Renal cortex interstitium (tissue), 11 donors: ENCODE results near the gene GJC2. TPM values are rescaled to one million over a fixed set of nuclear protein-coding genes. Genes with fewer than 3 reads are reported as not detected.

Experiments
- DNase-seq, 11 donors: peaks; one replicate each; pipeline ENCODE4 v3.0.0-alpha.2; 2013; ENCODE audit warnings: low read depth in 9 of 11, low spot score in 4 of 11; ENCODE audit errors: extremely low read depth in 1 of 11
- polyA plus RNA-seq, 3 donors: library from polyadenylated mRNA; unstranded; fragments of 120-200 nt; gene quantifications; one replicate each; pipeline ENCODE4 v1.2.1, GENCODE V29; 2013; ENCODE audit not compliant: insufficient read length in 3 of 3

Gene GJC2
- polyA plus RNA-seq, 3 donors: 0.56 to 1.1 (median 1.0) TPM

GRCh38 chr1:228205526-228206436 lies 56.1 kb downstream of the GJC2 start:
- DNase-seq: no peak

GRCh38 chr1:228206582-228207351 lies 57.0 kb downstream of the GJC2 start:
- no peak for DNase-seq

GRCh38 chr1:228207381-228207810 lies 57.7 kb downstream of the GJC2 start:
- no peak for DNase-seq

GRCh38 chr1:228207851-228208821 lies 58.4 kb downstream of the GJC2 start, which contains the start of gene OBSCN:
Gene OBSCN (plus strand): TSS chr1:228208044. CDS start chr1:228211784, 3,740 bp downstream.
- no peak for DNase-seq

DNA sequence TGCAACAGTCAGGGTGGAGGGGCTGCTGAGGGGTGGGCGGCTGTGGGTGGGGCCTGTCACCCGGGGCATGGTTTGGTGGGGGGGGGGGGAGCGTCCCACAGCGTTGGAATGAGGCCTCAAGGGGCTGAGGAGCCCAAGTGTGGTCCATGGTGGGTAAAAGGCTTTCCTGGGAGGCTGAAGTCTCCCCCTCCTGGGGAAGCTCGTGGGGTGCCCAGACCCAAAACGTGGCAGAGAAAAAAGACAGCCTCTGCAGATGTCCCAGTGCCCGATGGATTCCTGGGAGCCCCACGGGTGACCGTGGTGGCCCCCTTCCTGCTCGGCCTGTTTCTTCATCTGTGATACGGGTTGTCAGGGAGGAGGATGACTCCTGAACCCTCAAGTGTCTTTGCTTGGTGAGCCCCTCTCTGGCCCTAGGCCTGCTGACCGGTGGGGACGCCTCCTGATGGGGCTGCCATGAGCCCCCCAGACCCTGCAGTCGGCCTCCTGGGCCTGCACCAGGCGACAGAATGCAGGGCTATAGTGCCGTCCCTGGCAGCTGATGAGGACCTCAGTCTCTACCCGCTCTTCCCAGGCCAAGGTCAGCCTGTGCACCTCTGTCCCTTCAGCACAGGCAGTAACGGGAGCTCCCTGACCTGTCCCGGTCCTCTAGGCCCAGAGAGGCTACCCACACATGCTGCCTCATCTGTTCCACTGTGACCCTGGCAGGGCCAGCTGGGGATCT lies 59.3 kb downstream of the GJC2 start:
- no peak for DNase-seq

Other genes with a start within 250 kb of the GJC2 start
- gene WNT9A, start 202.0 kb upstream of the GJC2 start, polyA plus RNA-seq: 1 to 10 TPM; 1.2 to 1.9 (median 1.7) TPM
- gene WNT3A, start 142.9 kb upstream of the GJC2 start, polyA plus RNA-seq: under 1 TPM; 0.16 to 0.47 (median 0.32) TPM
- gene ARF1, start 67.2 kb upstream of the GJC2 start, polyA plus RNA-seq: 100 to 1,000 TPM; 276 to 380 (median 348) TPM
- gene C1orf35, start 46.6 kb upstream of the GJC2 start, polyA plus RNA-seq: 10 to 100 TPM; 13.4 to 23.6 (median 23.2) TPM
- 10 to 100 TPM; 34.2 to 54.4 (median 48.6) TPM for gene MRPL55, start 40.6 kb upstream of the GJC2 start, polyA plus RNA-seq
- gene GUK1, start 9.7 kb upstream of the GJC2 start, polyA plus RNA-seq: 100 to 1,000 TPM in 2 of 3 donors, 10 to 100 TPM in 1; 94.9 to 186 (median 154) TPM
- gene IBA57, start 15.9 kb downstream of the GJC2 start, polyA plus RNA-seq: 1 to 10 TPM; 4.3 to 7.7 (median 5.5) TPM
- 10 to 100 TPM; 31.3 to 43.8 (median 35.6) TPM for gene OBSCN, start 58.1 kb downstream of the GJC2 start, polyA plus RNA-seq